Stimulated activated CD8-positive, alpha-beta memory T cell treated with anti-CD3 and anti-CD28 coated beads, Interleukin-7, amount 100 ng/mL, for 1 hour (primary cell): ENCODE data around the gene TFF2.

Experiments used
- DNase-seq, 2 donors: peaks; one replicate each; pipeline ENCODE4 v3.0.0-alpha.2; 2020; ENCODE audit warnings: low read depth in 2 of 2

TFF2 gene

GRCh38 chr21:42346866-42347600 lies 3.8 kb downstream of the TFF2 start:
- no peak for DNase-seq

GRCh38 chr21:42346441-42346840 lies 4.4 kb downstream of the TFF2 start:
- DNase-seq = no peak

GRCh38 chr21:42344631-42345030 lies 6.2 kb downstream of the TFF2 start:
- DNase-seq = no peak

- DNase-seq = no peak
Observed at GRCh38 chr21:42343963-42344510, 6.8 kb downstream of the TFF2 start.

- DNase-seq = no peak
Observed at GRCh38 chr21:42343556-42343955, 7.2 kb downstream of the TFF2 start.

- no peak for DNase-seq
Observed at GRCh38 chr21:42343101-42343500, 7.7 kb downstream of the TFF2 start.

- DNase-seq = no peak
Observed at GRCh38 chr21:42341776-42342542, 8.8 kb downstream of the TFF2 start.

GRCh38 chr21:42340187-42341050 lies 10.4 kb downstream of the TFF2 start:
- no peak for DNase-seq

GRCh38 chr21:42338729-42339715 lies 11.8 kb downstream of the TFF2 start:
- DNase-seq = no peak

GRCh38 chr21:42337830-42338728 lies 12.7 kb downstream of the TFF2 start:
- DNase-seq = peak; percentile 51 to 77

- no peak for DNase-seq
Observed at GRCh38 chr21:42337276-42337675, 13.5 kb downstream of the TFF2 start.

GRCh38 chr21:42336054-42336453 lies 14.7 kb downstream of the TFF2 start:
- no peak for DNase-seq

GRCh38 chr21:42332557-42333317 lies 18.1 kb downstream of the TFF2 start:
- DNase-seq = no peak

- no peak for DNase-seq
Observed at GRCh38 chr21:42331660-42332059, 19.1 kb downstream of the TFF2 start.

GRCh38 chr21:42330380-42331371 lies 20.1 kb downstream of the TFF2 start:
- DNase-seq = no peak

GRCh38 chr21:42324896-42325295 lies 25.9 kb downstream of the TFF2 start:
- no peak for DNase-seq

- no peak for DNase-seq
Observed at GRCh38 chr21:42321845-42322244, 28.9 kb downstream of the TFF2 start.

- DNase-seq = no peak
Observed at GRCh38 chr21:42321231-42321630, 29.6 kb downstream of the TFF2 start.
